BJ (cell line): Measurements from ENCODE around the gene CNOT6L. TPM values are rescaled to one million over a fixed set of nuclear protein-coding genes. Genes with fewer than 3 reads are reported as not detected.
A peak's percentile ranks its signal among the peaks of the same experiment; 100 is the strongest.
"Not testable (repeated sequence)": the region's sequence is repeated elsewhere in the genome, so short reads cannot be mapped to it uniquely, and the experiment has no call there.

Experiments
- CTCF ChIA-PET: fragments of 350-600 bp; formaldehyde crosslinking; extraction: SDS; loops from one replicate; lab custom pipeline; 2021; ENCODE audit warnings: antibody characterized with exemption, inconsistent platforms; lab: Yijun Ruan, JAX
- POLR2A ChIA-PET: fragments of 300-600 bp; sonication (Branson Sonifier 250); formaldehyde crosslinking; extraction: SDS; loops from one replicate; lab custom pipeline; 2021; ENCODE audit warnings: antibody characterized with exemption; lab: Charles Lee
- DNase-seq: peaks from one replicate; pipeline ENCODE4 v3.0.0-alpha.2; 2011; ENCODE audit warnings: low read depth
- H3K27me3 ChIP-seq: 2 replicates; pipeline ENCODE4 v1.6.0; 2011; ENCODE audit warnings: low read length; ENCODE audit not compliant: control insufficient read depth, insufficient read depth
- H3K36me3 ChIP-seq: 2 replicates; pipeline ENCODE4 v1.5.1; 2011; ENCODE audit warnings: low read length; ENCODE audit not compliant: control insufficient read depth, insufficient read depth
- H3K4me3 ChIP-seq: 2 replicates; pipeline ENCODE4 v1.5.1; 2011; ENCODE audit warnings: low read depth, mild to moderate bottlenecking, control low read depth, low read length
- polyA plus RNA-seq: library from polyadenylated mRNA; depleted of rRNA; stranded (reverse); fragments of >200 nt; gene quantifications from 2 replicates; pipeline ENCODE4 v1.2.3, GENCODE V29; 2011
- TF ChIP-seq, protein P1 (sequence below): IDR thresholded peaks from 2 replicates; pipeline ENCODE4 v1.5.1; 2011; ENCODE audit warnings: low read depth, mild to moderate bottlenecking, control low read depth, inconsistent platforms, low read length, moderate library complexity; ENCODE audit not compliant: insufficient read depth

CNOT6L gene
- polyA plus RNA-seq, 1 experiment: 6.4 TPM

DNA sequence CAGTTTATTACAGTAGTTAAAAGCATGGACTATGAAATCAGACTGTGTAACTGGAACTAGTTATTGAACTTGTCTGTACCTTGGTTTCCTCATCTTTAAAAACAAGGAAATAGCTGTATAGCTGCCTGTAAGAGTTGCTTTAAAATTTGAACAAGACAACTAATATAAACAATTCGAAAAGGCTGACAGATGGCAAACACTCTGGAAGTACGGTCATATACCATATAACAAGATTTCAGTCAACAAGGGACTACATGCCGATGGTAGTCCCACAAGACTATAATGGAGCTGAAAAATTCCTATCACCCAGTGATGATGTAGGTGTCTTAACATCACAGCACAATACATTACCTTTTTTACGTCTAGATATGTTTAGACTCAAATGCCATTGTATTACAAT lies 78.7 kb downstream of the CNOT6L start:
- TF ChIP-seq, protein P1, sequence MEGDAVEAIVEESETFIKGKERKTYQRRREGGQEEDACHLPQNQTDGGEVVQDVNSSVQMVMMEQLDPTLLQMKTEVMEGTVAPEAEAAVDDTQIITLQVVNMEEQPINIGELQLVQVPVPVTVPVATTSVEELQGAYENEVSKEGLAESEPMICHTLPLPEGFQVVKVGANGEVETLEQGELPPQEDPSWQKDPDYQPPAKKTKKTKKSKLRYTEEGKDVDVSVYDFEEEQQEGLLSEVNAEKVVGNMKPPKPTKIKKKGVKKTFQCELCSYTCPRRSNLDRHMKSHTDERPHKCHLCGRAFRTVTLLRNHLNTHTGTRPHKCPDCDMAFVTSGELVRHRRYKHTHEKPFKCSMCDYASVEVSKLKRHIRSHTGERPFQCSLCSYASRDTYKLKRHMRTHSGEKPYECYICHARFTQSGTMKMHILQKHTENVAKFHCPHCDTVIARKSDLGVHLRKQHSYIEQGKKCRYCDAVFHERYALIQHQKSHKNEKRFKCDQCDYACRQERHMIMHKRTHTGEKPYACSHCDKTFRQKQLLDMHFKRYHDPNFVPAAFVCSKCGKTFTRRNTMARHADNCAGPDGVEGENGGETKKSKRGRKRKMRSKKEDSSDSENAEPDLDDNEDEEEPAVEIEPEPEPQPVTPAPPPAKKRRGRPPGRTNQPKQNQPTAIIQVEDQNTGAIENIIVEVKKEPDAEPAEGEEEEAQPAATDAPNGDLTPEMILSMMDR: no peak
- Histone ChIP-seq H3K36me3 (no peaks in the 10 kb centered on the region), H3K27me3 (no peaks in the 10 kb centered on the region), H3K4me3 (no peak overlapping the region)
- CTCF ChIA-PET: no interaction called here
- POLR2A ChIA-PET: no interaction called here
- DNase-seq: no peak

DNA sequence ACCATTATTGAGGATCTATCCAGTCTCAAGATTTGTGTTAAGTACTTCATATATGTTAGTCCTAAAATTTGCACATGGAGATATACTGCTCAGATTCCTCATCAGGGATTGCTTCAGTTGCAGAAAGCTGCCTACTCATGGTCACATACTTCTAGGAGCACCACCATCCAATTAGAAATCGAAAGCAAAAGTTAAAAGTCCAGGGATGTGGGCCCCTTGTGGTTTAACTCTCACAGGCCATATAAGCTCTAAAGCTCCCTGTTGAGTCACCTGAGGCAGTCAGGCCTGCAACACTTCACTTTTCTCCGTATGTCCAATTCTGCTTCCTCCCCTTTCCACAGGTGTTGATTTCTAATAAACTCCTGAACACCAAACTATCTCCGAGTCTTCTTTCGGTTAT lies 84.2 kb downstream of the CNOT6L start:
- Histone ChIP-seq H3K4me3 (no peak overlapping the region), H3K27me3 (no peaks in the 10 kb centered on the region), H3K36me3 (no peaks in the 10 kb centered on the region)
- peak; percentile 10 for DNase-seq
- POLR2A ChIA-PET: interaction anchor here (0.7 kb wide), 1 partner anchor 26 kb away, joined by 3 read pairs; no protein-coding TSS in a partner anchor
- TF ChIP-seq, protein P1: 0 out of 2 replicates have a peak, but pooled peaks have one; percentile 6
- CTCF ChIA-PET: no interaction called here

DNA sequence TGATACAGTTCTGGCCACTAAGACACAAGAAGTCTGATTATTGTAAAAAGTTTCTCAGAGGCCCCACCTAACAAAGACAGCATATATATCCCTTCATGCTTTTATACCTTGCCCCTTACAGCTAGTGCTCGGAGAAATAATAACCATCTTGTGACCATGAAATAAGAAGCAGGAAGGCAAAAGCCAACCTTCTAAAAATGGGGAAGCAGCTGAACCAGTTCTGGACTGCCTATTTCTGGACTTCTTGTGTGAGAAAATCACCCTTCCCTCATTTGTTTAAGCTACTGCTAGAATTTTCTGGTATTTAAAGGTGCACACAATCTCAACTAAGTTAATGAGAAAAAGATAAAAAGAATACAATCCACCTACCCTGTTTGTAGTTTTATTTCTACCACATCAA lies 87.5 kb downstream of the CNOT6L start:
- Histone ChIP-seq H3K27me3 (no peaks in the 10 kb centered on the region), H3K36me3 (no peaks in the 10 kb centered on the region), H3K4me3 (no peak overlapping the region)
- POLR2A ChIA-PET: no interaction called here
- no peak for DNase-seq
- TF ChIP-seq, protein P1: no peak
- CTCF ChIA-PET: no interaction called here

DNA sequence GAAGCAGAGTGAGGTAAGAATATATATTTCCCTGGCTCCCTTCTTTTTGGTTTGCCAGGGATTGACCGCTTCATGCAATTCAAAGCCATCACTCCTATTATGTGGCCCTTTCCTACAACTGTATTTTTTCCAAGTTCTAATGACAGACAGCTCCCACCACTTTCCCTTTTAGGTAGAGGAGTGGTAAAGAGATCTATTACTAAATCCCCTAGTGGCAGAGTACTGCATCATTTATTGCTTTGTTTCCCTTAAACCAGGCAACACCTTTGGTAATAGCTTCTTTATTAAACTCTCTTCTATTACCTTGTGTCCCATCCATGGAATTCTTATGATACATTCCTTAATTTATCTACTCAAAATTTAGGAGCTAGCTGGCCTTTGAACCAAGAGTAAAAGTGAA lies 90.7 kb downstream of the CNOT6L start:
- Histone ChIP-seq H3K27me3 (no peaks in the 10 kb centered on the region), H3K36me3 (no peaks in the 10 kb centered on the region), H3K4me3 (no peak overlapping the region)
- POLR2A ChIA-PET: no interaction called here
- DNase-seq: no peak
- TF ChIP-seq, protein P1: no peak
- CTCF ChIA-PET: no interaction called here

DNA sequence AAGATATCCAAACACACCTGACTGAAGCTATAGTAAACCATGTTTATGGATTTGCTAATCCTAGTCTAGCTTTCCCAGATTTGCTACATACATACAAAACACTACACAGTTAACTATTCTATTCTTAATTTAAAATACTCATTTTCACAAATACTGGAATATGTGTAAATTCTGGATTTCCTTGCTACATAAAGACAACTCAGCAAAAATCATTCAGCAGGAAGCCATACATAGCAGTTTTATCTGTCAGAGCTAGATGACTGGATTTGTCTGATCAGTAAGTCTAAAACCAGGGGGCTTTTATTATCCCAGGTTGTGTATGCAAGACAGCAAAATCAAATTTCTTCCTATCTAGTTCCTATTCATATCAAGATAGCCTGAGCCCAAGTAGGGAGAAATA lies 98.1 kb downstream of the CNOT6L start:
- Histone ChIP-seq H3K36me3 (no peaks in the 10 kb centered on the region), H3K4me3 (no peak overlapping the region), H3K27me3 (no peaks in the 10 kb centered on the region)
- ChIA-PET CTCF (no interaction called here), POLR2A (no interaction called here)
- TF ChIP-seq, protein P1: no peak
- no peak for DNase-seq

DNA sequence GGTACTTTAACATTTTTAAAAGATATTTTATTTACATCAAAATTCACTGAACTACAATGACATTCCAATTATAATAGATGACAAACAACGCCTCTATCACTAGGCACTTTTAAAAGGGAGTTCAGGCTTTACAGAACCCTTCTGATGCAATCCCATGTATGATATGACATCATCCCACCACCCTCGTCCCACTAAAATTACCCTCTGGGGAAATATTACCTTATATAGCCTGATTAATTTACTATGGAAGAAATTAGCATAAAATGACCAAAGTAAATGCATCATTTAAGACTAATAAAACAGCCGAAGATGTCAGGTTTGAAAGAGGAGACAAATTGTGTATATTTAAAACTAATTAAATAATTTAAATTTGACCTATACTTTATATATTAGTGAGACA lies 100.7 kb downstream of the CNOT6L start:
- DNase-seq, CTCF ChIA-PET, H3K36me3 ChIP-seq, POLR2A ChIA-PET, H3K27me3 ChIP-seq, H3K4me3 ChIP-seq: not testable (repeated sequence)
